Activated CD4-positive, alpha-beta T cell treated with anti-CD3 and anti-CD28 coated beads for 48 hours (primary cell): ENCODE results near the gene PLPP7.
A peak's percentile ranks its signal among the peaks of the same experiment; 100 is the strongest.
"Not testable (repeated sequence)": the region's sequence is repeated elsewhere in the genome, so short reads cannot be mapped to it uniquely, and the experiment has no call there.

Experiments used
- DNase-seq: peaks from one replicate; pipeline ENCODE4 v3.0.0-alpha.2; 2020

PLPP7 gene

DNA sequence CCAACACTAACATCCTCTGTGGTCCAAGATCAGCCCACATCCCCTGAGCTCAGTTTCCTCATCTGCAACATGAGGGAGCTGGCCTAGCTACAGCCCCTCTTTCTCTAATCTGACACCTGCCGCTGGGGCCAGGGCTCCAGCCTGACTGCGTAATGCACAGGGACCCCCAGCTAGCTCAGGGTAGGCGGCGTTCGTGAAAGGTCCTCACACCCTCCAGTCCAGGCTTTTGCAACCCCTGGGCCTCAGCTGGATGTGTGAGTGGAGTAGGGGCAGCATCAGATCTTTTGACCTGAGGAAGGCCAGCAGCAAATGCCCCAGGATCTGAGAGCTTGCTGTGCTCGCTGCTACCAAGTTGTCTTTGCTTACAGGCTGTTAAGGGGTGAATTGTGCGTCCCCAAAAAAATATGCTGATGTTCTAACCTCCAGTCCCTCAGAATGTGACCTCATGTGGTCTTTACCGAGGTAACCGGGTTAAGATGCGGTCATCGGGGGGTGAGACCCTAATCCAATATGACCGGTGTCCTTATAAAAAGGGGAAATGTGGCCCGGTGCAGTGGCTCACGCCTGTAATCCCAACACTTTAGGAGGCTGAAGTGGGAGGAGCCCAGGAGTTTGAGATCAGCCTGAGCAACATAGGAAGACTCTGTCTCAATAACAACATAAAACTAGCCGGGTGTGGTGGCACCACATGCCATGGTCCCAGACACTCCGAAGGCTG, 47.8 kb downstream of the PLPP7 start:
- no peak for DNase-seq

DNA sequence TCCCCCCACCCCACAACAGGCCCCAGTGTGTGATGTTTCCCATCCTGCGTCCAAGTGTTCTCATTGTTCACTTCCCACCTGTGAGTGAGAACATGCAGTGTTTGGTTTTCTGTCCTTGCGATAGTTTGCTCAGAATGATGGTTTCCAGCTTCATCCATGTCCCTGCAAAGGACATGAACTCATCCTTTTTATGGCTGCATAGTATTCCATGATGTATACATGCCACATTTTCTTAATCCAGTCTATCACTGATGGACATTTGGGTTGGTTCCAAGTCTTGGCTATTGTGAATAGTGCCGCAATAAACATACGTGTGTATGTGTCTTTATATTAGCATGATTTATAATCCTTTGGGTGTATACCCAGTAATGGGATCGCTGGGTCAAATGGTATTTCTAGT, 49.7 kb downstream of the PLPP7 start:
- not testable (repeated sequence) for DNase-seq

DNA sequence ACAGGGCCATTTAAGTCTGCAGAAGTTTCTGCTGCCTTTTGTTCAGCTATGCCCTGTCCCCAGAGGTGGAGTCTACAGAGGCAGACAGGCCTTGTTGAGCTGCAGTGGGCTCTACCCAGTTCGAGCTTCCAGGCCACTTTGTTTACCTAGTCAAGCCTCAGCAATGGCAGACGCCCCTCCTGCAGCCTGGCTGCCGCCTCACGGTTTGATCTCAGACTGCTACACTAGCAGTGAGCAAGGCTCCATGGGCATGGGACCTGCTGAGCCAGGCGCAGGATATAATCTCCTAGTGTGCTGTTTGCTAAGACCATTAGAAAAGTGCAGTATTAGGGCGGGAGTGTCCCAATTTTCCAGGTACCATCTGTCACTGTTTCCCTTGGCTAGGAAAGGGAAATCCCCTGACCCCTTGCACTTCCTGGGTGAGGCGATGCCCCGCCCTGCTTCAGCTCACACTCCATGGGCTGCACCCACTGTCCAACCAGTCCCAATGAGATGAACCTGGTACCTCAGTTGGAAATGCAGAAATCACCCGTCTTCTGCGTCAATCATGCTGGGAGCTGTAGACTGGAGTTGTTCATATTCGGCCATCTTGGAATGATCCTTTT, 55.5 kb downstream of the PLPP7 start:
- not testable (repeated sequence) for DNase-seq

DNA sequence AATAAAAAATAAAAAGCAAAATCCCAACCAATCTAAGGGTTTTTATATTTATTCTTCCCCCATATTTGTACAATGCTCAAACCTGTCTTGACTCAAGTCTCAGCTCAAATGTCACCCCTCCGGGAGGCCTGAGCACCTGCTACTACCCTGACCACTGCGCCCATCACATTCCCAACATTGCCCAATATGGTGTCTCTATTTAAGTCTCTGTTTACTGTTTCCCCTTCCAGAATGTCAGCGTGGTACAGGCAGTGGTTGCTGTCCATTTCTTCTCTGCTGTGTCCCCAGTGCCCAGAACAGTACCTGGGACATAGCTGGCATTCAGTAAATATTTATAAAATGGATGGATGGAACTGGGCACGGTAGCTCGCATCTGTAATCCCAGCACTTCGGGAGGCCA, 57.0 kb downstream of the PLPP7 start:
- no peak for DNase-seq

DNA sequence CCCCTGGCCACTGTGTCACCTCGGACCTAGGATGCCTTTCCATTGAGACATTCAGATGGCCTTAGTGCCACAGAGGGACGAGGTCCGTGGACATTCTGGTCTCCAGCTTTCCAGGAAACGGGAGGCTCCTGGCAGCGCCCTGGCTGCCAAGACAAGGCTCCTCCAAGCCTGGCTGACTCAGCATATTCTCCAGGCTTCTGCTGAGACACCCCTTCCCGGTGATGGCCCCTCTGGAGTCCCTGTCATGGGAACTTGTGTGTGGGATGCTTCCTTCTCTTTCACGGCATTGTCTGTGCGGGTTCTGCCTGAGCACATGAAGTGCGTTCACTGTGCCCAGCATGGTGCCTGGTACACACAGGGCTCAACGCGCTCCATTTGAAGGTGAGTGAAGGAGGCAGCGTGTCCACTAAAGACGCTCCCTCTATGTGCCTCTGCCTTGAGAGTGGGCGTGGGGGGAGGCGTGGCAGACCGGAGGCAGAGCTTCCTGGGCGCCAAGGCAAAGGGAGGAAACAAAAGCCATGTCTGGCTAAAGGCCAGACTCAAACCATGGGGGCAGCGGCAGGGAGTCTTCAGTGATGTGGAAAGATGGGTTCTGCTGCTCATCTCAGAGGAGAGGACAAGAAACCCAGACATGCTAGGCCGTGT, 58.0 kb downstream of the PLPP7 start:
- DNase-seq, result no peak

DNA sequence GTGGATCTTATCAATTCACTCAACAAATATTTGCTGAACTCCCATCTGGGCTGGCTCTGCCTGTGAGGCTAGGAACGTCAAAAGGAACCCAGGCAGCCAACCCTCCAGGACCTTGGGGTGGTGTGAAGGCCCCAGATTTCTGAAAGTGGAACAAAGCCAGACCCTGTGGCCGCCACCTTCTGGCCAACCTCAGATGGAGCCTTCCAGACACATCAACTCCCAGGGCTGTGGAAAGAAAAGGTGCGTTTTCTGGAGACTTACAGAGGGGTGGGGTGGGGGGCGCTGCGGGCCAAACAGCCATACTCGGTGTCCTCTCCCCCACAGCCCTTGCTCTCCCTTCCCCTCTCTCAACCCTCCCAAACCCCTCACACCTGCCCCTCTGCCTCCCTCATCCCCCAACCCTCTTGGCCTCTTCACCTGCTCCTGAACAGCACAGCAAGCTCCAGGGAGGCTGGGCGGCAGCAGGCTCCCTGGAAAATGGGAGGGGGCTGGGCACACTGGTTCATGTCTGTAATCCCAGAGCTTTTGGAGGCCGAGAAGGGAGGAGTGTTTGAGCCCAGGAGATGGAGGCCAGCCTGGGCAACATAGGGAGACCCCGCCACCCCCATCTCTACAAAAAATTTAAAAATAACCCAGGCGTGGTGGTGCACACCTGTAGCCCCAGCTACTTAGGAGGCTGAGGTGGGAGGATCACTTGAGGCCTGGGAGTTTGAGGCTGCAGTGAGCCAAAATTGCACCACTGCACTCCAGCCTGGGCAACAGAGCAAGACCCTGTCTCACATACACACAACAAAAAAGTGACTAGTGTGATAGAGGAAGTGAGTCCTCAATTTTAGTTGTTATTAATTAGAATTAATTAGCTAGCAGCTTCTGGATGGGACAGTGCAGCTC, 59.4 kb downstream of the PLPP7 start:
- DNase-seq, result no peak

DNA sequence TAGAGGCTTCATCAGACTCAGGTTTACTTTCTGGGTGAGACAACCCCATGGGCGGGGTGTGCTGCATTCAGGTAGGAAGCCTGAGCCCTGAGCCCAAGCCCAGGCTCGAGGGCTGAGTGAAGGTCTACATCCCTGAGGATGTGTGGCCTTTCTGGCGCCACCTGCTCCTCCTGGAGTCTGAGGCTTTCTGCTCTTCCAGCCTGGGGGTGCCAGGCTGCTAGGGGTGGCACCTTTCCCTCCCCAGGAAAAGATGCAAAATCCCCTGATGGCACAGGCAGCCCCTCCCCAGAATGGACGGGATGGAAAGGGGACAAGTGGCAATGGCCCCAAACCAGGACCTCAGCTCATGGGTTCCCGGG, 60.0 kb downstream of the PLPP7 start:
- no peak for DNase-seq

DNA sequence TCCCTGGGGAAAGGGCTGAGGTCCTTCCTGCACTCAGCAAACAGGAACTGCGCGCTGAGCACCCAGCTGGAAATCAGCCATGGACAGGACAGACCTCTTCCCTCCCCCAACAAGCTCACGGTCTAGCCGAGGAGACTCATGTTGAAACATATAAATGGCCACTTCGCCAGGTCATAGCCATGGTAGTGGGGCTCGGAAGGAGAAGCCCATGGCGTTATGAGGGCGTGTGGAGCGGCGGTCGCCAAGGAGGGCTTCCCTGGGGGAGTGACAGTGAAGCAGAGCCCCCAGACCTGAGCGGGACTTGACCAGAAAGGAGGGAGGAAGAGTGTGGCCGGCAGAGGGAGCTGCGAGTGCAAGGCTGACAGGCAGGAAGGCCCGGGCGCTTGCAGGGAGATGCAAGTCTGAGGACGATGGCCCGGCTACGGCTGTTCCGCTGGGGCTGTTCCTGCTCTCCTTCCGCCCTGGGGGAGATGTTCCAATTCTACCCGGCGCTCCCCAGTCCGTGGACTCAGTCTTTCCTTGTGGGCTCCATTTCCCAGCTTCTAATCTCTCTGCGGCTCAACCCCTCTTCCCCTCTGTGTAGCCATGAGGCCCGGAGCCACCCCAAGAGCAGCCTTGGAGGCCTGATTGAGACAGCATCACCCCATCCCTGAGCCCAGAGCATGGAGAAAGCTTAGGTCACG, 60.5 kb downstream of the PLPP7 start:
- DNase-seq, result peak; percentile 92

DNA sequence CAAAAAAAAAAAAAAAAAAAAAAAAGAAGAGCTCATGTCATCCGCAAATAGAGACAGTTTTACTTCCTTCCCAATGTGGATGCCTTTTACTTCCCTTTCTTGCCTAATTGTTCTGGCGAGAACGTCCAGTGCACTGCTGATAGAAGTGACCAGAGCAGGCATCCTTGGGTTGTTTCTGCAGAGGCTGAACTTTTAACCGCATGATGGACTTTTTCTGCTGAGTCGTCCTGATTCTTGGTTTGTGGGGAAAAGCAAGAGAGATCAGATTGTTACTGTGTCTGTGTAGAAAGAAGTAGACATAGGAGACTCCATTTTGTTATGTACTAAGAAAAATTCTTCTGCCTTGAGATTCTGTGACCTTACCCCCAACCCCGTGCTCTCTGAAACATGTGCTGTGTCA, 67.0 kb downstream of the PLPP7 start:
- DNase-seq, result not testable (repeated sequence)

DNA sequence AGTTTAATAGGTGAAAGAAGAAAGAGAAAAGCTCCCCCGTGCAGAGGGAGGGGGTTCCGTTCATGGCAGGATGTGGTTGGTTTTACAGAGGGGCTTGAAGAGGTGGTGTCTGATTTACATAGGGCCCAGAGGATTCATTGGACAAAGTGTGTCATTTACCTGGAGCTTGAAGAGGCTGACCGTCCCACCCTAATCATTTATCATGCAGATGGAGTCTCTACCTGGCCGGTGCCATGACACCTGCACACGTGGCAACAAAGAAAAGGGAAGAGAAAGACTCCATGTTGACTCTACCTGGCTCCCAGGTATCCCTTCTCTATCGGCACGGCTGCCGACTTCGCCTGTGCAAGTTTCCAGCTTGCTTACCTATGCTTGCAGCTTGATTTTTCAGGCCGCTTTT, 69.0 kb downstream of the PLPP7 start:
- DNase-seq, result no peak
